GM18951 (cell line): ENCODE results near the gene STAG1.
"Not testable (repeated sequence)": the region's sequence is repeated elsewhere in the genome, so short reads cannot be mapped to it uniquely, and the experiment has no call there.

Source experiments
- POLR2A ChIP-seq: IDR thresholded peaks from 4 replicates; pipeline ENCODE4 v1.6.1; 2011; ENCODE audit warnings: mild to moderate bottlenecking; ENCODE audit not compliant: insufficient read length, insufficient read depth; ENCODE audit errors: extremely low read depth
- in situ Hi-C: fragments of 300-500 bp; cut with MboI; formaldehyde crosslinking; loops from one replicate; pipeline ENCODE4 v1.12.0; 2022; ENCODE audit warnings: low sequenced_read_pairs, mixed read lengths, inconsistent platforms; ENCODE audit not compliant: unreplicated experiment

Gene STAG1

GRCh38 chr3:136559896-136560295 is 192.3 kb downstream of the STAG1 start:
- no peak for TF ChIP-seq POLR2A
- in situ Hi-C loops = no loop called here

DNA sequence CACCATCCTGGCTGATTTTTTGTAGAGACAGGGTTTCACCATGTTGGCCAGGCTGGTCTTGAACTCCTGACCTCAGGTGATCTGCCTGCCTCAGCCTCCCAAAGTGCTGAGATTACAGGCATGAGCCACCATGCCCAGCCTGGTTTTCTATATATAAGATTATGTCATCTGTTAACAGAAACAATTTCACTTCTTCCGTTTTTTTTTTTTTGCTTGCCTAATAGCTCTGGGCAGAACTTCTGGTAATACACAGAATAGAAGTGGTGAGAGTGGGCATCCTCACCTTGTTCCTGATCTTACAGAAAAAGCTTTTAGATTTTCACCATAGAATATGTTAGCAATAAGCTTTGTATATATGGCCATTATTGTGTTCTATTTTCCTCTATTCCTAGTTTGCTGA is 202.7 kb downstream of the STAG1 start:
- in situ Hi-C loops = not testable (repeated sequence)

DNA sequence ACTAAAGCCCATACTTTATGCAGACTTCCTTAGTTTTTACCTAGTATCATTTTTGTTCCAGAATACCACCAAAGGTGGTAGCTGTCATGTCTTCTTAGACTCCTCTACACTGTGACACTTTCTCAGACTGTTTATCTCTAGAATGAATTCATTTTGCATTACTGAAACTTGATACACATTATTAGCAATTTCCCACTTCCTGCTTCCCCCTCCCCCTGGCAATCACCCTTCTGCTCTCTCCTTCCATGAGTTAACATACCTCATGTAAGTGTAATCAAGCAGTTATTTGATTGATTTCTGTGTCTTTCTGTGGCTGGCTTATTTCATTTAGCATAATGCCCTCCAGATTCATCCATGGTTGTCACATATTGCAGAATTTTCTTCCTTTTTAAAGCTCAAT is 204.9 kb downstream of the STAG1 start:
- in situ Hi-C loops = no loop called here
- no peak for TF ChIP-seq POLR2A

DNA sequence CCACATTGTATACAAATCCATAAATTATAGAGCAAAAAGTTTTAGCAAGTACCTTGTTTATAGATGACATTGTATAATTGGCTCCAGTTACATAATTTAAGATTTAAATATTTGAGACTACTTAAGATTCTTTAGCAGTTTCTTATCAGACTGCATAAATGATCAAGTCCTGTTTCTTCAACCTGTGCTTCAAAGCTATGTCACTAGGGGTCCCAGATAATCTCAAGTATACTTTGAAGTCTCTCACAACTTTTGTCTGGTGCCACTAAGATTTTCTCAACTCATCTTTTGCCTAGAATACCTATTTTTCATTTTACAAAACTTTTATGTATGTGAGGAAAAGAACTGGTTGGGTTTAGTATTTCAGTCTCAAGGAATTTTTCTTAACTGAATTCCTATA is 205.5 kb downstream of the STAG1 start:
- in situ Hi-C loops = no loop called here
- no peak for TF ChIP-seq POLR2A

- in situ Hi-C loops = no loop called here
Measured at GRCh38 chr3:136545664-136546268, 206.4 kb downstream of the STAG1 start.

DNA sequence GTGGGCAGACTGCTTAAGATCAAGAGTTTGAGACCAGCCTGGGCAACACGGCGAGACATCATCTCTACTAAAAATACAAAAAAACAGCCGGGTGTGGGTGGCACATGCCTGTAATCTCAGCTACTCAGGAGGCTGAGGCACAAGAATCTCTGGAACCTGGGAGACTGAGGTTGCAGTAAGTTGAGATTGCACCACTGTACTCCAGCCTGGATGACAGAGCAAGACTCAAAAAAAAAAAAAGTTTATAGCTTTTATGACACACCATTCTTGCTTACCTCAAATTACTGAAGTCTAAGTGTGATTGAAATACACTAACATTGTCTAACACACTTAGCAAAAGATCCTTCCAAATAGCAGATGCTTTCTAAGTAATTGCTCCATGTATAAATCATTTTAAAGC is 207.6 kb downstream of the STAG1 start:
- no peak for TF ChIP-seq POLR2A
- in situ Hi-C loops = no loop called here

More at GRCh38 chr3:136545664-136546268, 206.4 kb downstream of the STAG1 start:
- TF ChIP-seq POLR2A = no peak

DNA sequence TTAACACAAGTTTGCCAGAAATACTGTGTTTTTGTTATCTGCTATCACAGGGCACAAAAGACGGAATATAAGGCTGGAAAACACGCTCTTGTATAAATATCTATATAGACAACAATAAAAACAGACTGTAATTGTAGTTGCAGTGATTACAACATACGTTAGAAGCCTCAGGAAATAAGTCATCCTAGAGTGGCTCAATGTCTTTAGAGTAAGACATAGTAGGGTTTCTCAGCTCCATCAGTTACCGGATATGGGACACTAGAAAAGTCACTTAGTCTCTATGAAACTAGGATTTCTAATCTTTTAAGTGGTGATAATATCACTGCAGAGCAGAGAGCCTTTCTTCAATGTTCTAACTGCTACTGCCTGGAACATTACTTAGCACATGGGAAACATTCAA is 208.8 kb downstream of the STAG1 start:
- no peak for TF ChIP-seq POLR2A
- in situ Hi-C loops = no loop called here

GRCh38 chr3:136535906-136536305 is 216.3 kb downstream of the STAG1 start:
- in situ Hi-C loops = no loop called here
- TF ChIP-seq POLR2A = no peak

- in situ Hi-C loops = no loop called here
- TF ChIP-seq POLR2A = no peak
Measured at GRCh38 chr3:136532766-136533165, 219.4 kb downstream of the STAG1 start.

DNA sequence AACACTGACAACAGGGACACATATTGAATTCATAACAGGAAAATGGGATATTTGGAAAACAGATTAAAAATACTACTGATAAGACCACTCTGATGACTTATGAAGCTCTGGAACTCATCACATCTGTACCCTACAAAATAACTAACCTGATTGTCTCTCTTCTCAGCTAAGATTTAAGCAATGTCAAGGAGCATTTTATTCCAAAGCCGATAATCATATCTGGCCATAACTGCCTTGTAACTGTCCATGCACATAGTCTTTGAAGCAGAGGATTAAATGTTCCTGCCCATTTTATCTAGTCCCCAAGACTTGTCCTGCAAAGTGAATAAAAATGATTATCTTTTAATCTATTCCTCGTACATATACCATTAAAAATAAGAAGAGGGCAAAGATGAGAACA is 234.1 kb downstream of the STAG1 start:
- no peak for TF ChIP-seq POLR2A
- in situ Hi-C loops = no loop called here

- TF ChIP-seq POLR2A = no peak
- in situ Hi-C loops = no loop called here
Measured at GRCh38 chr3:136516656-136517055, 235.5 kb downstream of the STAG1 start.

DNA sequence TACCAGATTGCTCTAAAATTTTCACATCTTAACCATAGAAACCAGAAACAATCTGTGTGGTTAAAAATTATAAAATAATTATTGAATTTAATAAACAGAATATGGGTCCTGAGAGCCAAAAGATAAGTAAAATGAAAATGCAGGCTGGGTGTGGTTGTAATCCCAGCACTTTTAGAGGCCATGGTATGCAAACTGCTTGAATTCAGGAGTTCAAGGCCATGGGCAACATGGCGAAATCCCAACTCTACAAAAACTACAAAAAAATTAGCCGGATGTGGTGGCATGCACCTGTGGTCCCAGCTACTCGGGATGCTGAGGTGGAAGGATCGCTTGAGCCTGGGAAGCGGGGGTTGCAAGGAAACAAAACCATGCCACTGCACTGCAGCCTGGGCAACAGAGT is 236.1 kb downstream of the STAG1 start:
- in situ Hi-C loops = no loop called here
- TF ChIP-seq POLR2A = no peak

DNA sequence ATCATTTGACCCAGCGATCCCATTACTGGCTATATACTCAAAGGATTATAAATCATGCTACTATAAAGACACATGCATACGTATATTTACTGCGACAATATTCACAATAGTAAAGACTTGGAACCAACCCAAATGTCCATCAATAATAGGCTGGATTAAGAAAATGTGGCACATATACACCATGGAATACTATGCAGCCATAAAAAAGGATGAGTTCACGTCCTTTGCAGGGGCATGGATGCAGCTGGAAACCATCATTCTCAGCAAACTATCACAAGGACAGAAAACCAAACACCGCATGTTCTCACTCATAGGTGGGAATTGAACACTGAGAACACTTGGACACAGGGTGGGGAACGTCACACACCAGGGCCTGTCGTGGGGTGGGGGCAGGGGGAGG is 237.6 kb downstream of the STAG1 start:
- in situ Hi-C loops = not testable (repeated sequence)

DNA sequence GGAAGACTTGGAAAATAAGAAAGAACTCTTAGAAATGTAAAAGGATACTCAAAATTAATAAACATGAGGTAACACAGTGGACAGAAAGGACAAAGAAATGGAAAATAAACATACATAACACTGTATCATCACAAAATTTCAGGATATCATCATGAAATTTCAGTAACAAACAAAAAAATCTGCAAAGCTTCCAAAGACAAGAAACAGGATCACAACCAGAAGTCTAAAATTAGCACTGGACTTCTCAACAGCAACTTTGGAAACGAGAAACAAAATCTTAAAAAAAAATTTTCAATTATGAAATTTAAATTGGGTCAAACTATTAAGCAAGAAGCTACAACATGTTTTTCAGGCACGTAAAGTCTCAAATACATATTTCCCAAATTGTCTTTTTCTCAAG is 238.8 kb downstream of the STAG1 start:
- TF ChIP-seq POLR2A = no peak
- in situ Hi-C loops = no loop called here

- in situ Hi-C loops = no loop called here
Measured at GRCh38 chr3:136512381-136512780, 239.8 kb downstream of the STAG1 start.

More at GRCh38 chr3:136512381-136512780, 239.8 kb downstream of the STAG1 start:
- TF ChIP-seq POLR2A = no peak
